Astrocyte of the spinal cord (primary cell): Measurements from ENCODE around the gene CERS5.
A peak's percentile ranks its signal among the peaks of the same experiment; 100 is the strongest.

Experiments used
- DNase-seq: peaks from one replicate; pipeline ENCODE4 v3.0.0; 2011; ENCODE audit warnings: low read depth, low spot score
- H3K4me3 ChIP-seq: 2 replicates; pipeline ENCODE4 v1.5.1; 2011; ENCODE audit warnings: low read depth, mild to moderate bottlenecking, low read length, moderate library complexity
- in situ Hi-C: cut with HindIII; loops from 2 replicates; pipeline ENCODE4 v1.10.0; 2017; ENCODE audit warnings: low sequenced_read_pairs
- TF ChIP-seq, protein P1 (sequence below): IDR thresholded peaks from 2 replicates; pipeline ENCODE4 v1.5.1; 2012; ENCODE audit warnings: low read depth, mild to moderate bottlenecking, low read length, inconsistent platforms

CERS5 gene

DNA sequence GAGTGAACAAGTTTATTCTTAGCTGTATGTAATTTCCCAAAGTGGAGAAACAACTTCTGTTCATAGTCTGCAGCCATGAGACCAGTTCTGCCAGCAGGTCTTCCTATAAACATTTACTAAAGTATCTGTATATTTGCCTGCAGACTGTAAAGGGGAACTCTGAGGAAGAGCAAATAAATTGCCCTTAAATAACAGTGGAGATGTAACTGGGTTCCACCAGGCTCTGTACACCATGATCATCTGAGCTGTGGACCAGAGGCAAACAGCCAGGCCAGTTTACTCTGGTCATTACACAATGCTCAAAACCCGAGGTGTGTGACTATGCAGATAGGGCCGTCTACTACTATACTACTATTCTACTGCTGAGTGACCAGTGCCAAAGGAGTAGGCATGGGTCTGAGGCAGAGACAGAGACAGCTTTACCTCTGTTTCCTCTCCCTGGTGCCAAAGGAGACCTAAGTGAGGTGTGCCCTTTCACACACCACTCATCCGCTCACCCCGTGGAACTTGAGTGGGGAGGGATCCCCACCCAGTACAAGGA, 21.1 kb upstream of the CERS5 start:
- TF ChIP-seq, protein P1, sequence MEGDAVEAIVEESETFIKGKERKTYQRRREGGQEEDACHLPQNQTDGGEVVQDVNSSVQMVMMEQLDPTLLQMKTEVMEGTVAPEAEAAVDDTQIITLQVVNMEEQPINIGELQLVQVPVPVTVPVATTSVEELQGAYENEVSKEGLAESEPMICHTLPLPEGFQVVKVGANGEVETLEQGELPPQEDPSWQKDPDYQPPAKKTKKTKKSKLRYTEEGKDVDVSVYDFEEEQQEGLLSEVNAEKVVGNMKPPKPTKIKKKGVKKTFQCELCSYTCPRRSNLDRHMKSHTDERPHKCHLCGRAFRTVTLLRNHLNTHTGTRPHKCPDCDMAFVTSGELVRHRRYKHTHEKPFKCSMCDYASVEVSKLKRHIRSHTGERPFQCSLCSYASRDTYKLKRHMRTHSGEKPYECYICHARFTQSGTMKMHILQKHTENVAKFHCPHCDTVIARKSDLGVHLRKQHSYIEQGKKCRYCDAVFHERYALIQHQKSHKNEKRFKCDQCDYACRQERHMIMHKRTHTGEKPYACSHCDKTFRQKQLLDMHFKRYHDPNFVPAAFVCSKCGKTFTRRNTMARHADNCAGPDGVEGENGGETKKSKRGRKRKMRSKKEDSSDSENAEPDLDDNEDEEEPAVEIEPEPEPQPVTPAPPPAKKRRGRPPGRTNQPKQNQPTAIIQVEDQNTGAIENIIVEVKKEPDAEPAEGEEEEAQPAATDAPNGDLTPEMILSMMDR = no peak
- no peak overlapping the region for H3K4me3 ChIP-seq
- DNase-seq = no peak
- in situ Hi-C loops = no loop called here

DNA sequence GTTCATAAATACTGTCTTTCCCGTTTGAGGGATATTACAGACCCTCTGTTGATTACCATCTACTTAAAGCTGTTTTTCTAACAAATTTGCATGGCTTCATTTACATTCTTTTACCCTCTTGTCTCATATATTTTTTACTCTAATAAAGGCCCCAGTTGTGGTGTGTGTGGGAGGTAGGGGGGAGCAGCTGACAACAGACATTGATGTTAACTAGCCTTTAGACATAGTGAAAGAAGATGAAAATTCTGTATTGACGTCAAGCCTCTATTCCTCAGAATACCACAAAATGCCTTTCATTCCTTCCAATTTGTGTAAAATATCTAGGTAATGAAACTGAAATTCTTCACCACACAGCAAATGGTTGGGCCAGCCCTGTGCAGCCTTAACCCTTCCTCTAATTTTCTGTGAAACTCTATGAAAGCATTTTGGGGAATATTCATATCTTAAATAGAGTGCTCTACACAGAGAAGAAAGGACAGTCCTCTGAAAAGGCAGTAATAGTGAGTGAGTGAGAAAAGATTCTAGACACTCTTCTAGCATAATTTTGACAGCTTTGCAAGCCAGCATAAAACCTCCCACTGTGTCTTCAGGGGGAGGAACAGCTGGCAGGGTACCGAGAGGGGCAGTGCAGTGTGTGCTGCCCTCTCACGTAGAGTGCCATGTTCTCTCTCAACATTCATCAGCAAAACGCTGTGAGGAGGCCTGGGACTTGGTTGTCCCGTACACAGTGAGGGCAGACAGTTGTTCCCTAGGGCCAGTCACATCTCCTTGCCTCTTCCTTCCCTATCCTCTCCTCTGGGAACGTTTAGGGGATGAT, 20.1 kb upstream of the CERS5 start:
- TF ChIP-seq, protein P1 = no peak
- DNase-seq = peak; percentile 92
- no peak overlapping the region for H3K4me3 ChIP-seq
- in situ Hi-C loops = no loop called here

DNA sequence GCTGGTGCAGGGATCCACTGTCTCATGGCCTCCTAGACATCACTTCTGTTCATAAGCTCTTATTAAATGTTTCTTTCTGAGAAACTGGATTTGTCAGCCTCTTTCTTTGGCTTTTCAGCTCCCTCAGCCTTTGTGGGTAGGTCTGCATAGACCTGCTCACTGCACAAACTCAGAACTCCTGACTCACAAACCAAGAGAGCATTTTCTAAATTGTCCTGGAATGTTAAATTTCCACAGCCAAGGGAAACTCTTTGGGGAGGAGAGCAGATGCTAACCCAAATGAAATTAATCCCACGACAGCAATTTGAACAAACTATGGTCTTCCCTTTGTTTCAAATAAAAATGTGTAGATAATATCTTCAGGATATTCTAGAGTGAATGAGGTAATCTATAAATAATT, 19.5 kb upstream of the CERS5 start:
- in situ Hi-C loops = no loop called here
- TF ChIP-seq, protein P1 = no peak
- H3K4me3 ChIP-seq = no peak overlapping the region
- DNase-seq = peak; percentile 66

DNA sequence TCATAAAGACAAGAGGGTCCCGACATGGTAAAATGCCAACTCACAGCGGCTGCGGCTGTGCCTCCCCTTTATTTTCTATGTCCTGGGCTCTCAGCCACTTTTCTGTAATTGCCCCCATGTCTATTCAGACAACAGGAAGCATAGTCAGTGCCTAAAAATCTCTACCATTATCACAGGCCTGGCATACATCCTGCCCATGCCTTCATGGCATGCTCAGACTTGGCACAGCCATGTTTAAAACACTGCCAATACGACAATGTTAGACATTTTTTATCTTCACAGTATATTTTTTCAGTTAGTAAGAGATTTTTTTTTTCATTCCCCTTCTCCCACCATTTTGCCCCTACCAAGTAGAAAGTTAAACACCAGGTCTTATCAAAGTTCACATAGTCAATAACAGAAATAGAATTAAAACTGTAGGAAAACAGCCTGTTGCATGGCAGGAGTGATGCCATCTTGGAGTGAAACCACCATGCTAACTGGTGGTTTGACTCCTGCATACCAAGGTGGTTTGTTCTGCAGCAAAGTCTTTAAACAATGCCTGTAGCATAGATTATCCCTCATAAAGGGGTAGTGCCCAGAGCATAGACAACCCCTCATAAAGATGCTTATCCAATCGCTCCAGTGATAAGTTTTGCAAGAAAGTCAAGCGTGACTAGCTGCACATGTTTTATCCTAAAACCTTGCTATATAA, 18.9 kb upstream of the CERS5 start:
- in situ Hi-C loops = no loop called here
- TF ChIP-seq, protein P1 = no peak
- no peak overlapping the region for H3K4me3 ChIP-seq
- peak; percentile 72 for DNase-seq

DNA sequence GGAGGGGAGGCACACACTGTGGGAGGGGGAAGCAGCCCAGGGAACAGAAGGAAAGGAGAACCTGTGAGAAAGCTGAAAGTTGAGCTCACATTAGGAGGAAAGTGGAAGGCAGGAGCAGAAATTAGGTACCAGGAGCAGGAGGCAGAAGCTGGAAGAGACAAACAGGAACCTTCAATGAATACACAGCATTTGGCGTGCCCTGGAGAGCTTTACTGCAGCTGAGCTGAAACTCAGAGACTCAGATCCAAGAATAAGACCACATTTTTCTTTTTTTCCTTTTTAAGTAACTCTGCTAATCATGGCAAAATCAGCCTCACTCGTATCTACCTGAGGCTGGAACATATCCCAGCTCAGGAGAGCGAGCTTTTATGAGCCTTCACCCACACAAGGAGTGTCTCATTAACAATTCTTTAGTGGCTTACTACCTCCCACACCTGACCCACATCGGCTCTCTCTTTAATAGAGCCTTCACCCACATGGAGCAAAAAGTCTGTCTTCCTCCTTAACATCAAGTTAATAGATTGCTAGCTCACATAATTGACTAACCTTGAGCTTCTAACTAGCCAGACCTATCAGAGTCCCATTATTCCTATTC, 18.2 kb upstream of the CERS5 start:
- TF ChIP-seq, protein P1 = no peak
- no peak overlapping the region for H3K4me3 ChIP-seq
- DNase-seq = no peak
- in situ Hi-C loops = no loop called here

DNA sequence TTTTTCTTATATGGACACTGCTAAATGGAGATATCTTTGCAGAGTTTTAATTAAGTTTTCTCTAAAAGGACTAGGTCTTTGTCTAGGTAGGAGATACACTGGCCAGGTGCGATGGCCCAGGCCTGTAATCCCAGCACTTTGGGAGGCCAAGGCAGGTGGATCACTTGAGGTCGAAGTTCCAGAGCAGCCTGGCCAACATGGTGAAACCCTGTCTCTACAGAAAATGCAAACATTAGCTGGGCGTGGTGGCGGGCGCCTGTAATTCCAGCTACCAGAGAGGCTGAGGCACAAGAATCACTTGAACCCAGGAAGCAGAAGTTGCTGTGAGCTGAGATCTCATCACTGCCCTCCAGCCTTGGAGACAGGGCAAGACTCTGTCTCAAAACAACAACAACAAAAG, 17.1 kb upstream of the CERS5 start:
- no peak overlapping the region for H3K4me3 ChIP-seq
- DNase-seq = no peak
- in situ Hi-C loops = no loop called here
- TF ChIP-seq, protein P1 = no peak
